Astrocyte (in vitro differentiated cells and primary cell): Measurements from ENCODE around the gene MTHFS. TPM values are rescaled to one million over a fixed set of nuclear protein-coding genes. Genes with fewer than 3 reads are reported as not detected.

Experiments used
- DNase-seq: peaks from one replicate; pipeline ENCODE4 v3.0.0-alpha.2; 2010; ENCODE audit warnings: low read depth
- FAIRE-seq: peaks from 2 replicates; lab custom pipeline; 2011; peaks lifted over from hg19 to GRCh38; lab: Jason Lieb, UNC
- H2AFZ ChIP-seq: 2 replicates; pipeline ENCODE4 v1.6.0; 2012; ENCODE audit warnings: low read depth, low read length, inconsistent platforms
- H3K27ac ChIP-seq: 2 replicates; pipeline ENCODE4 v1.5.1; 2011; ENCODE audit warnings: low read depth, low read length, inconsistent platforms
- H3K27me3 ChIP-seq: 2 replicates; pipeline ENCODE4 v1.6.0; 2011; ENCODE audit warnings: low read length, inconsistent platforms; ENCODE audit not compliant: insufficient read depth
- H3K36me3 ChIP-seq: 2 replicates; pipeline ENCODE4 v1.5.1; 2011; ENCODE audit warnings: low read length, inconsistent platforms; ENCODE audit not compliant: insufficient read depth
- H3K4me1 ChIP-seq: 2 replicates; pipeline ENCODE4 v1.5.1; 2011; ENCODE audit warnings: low read length, inconsistent platforms; ENCODE audit not compliant: insufficient read depth
- H3K4me2 ChIP-seq: 2 replicates; pipeline ENCODE4 v1.6.0; 2012; ENCODE audit warnings: low read length, inconsistent platforms
- H3K4me3 ChIP-seq: 2 replicates; pipeline ENCODE4 v1.5.1; 2011; ENCODE audit warnings: low read depth, mild to moderate bottlenecking, low read length, inconsistent platforms; ENCODE audit not compliant: insufficient read depth
- H3K79me2 ChIP-seq: 2 replicates; pipeline ENCODE4 v1.6.0; 2012; ENCODE audit warnings: mild to moderate bottlenecking, low read length, inconsistent platforms; ENCODE audit not compliant: insufficient read depth
- H3K9ac ChIP-seq: 2 replicates; pipeline ENCODE4 v1.6.0; 2012; ENCODE audit warnings: mild to moderate bottlenecking, low read length, inconsistent platforms
- H3K9me3 ChIP-seq: 2 replicates; pipeline ENCODE4 v1.5.1; 2012; ENCODE audit warnings: low read depth, mild to moderate bottlenecking, low read length, inconsistent platforms; ENCODE audit not compliant: insufficient read depth
- H4K20me1 ChIP-seq: 2 replicates; pipeline ENCODE4 v1.6.0; 2012; ENCODE audit warnings: low read length, inconsistent platforms; ENCODE audit not compliant: insufficient read depth
- H3K27ac Mint-ChIP-seq: one replicate; pipeline ENCODE4 v1.8.0; 2021; ENCODE audit warnings: mild to moderate bottlenecking, mixed read lengths; ENCODE audit not compliant: unreplicated experiment
- H3K27me3 Mint-ChIP-seq: one replicate; pipeline ENCODE4 v1.8.0; 2021; ENCODE audit warnings: low read depth, mixed read lengths; ENCODE audit not compliant: unreplicated experiment
- H3K36me3 Mint-ChIP-seq: one replicate; pipeline ENCODE4 v1.8.0; 2021; ENCODE audit warnings: low read depth, mixed read lengths; ENCODE audit not compliant: unreplicated experiment
- H3K4me1 Mint-ChIP-seq: one replicate; pipeline ENCODE4 v1.8.0; 2021; ENCODE audit warnings: low read depth, mixed read lengths; ENCODE audit not compliant: unreplicated experiment
- H3K4me3 Mint-ChIP-seq: one replicate; pipeline ENCODE4 v1.8.0; 2021; ENCODE audit warnings: mild to moderate bottlenecking, moderate library complexity, mixed read lengths; ENCODE audit not compliant: unreplicated experiment
- H3K9me3 Mint-ChIP-seq: one replicate; pipeline ENCODE4 v1.8.0; 2021; ENCODE audit warnings: mild to moderate bottlenecking, mixed read lengths; ENCODE audit not compliant: unreplicated experiment
- EZH2 ChIP-seq: IDR thresholded peaks from 2 replicates; pipeline ENCODE4 v1.6.1; 2012; ENCODE audit warnings: mild to moderate bottlenecking, low read length, inconsistent platforms; ENCODE audit not compliant: insufficient read depth
- total RNA-seq: library from RNA; stranded (reverse); gene quantifications from 2 replicates; pipeline ENCODE4 v1.2.1, GENCODE V29; 2021
- TF ChIP-seq, protein P1 (sequence below): IDR thresholded peaks from 2 replicates; pipeline ENCODE4 v1.5.1; 2011; ENCODE audit warnings: low read depth, mild to moderate bottlenecking, inconsistent platforms, low read length, moderate library complexity; ENCODE audit not compliant: insufficient read depth

Gene MTHFS
- total RNA-seq, 1 donor from 2014 or later, result 20.0 TPM

- Histone ChIP-seq H3K27me3 (no peaks in the 10 kb centered on the region), H3K4me3 (no peak overlapping the region), H4K20me1 (peaks cover 2% of the 10 kb centered on the region), H3K9me3 (no peaks in the 10 kb centered on the region), H3K27ac (no peak overlapping the region), H2AFZ (no peak overlapping the region), H3K79me2 (no peaks in the 10 kb centered on the region), H3K36me3 (no peaks in the 10 kb centered on the region), H3K4me2 (no peak overlapping the region), H3K9ac (no peak overlapping the region), H3K4me1 (no peaks in the 10 kb centered on the region)
- Mint-ChIP-seq H3K27me3 (no peaks in the 10 kb centered on the region), H3K4me3 (no peak overlapping the region), H3K36me3 (peaks cover 2% of the 10 kb centered on the region), H3K27ac (no peak overlapping the region), H3K9me3 (peaks cover 1% of the 10 kb centered on the region), H3K4me1 (no peaks in the 10 kb centered on the region)
- DNase-seq, result no peak
- no peak for FAIRE-seq
- no peak for TF ChIP-seq EZH2
- TF ChIP-seq, protein P1, sequence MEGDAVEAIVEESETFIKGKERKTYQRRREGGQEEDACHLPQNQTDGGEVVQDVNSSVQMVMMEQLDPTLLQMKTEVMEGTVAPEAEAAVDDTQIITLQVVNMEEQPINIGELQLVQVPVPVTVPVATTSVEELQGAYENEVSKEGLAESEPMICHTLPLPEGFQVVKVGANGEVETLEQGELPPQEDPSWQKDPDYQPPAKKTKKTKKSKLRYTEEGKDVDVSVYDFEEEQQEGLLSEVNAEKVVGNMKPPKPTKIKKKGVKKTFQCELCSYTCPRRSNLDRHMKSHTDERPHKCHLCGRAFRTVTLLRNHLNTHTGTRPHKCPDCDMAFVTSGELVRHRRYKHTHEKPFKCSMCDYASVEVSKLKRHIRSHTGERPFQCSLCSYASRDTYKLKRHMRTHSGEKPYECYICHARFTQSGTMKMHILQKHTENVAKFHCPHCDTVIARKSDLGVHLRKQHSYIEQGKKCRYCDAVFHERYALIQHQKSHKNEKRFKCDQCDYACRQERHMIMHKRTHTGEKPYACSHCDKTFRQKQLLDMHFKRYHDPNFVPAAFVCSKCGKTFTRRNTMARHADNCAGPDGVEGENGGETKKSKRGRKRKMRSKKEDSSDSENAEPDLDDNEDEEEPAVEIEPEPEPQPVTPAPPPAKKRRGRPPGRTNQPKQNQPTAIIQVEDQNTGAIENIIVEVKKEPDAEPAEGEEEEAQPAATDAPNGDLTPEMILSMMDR, result no peak
Observed at GRCh38 chr15:79844221-79844620, 52.6 kb downstream of the MTHFS start.

DNA sequence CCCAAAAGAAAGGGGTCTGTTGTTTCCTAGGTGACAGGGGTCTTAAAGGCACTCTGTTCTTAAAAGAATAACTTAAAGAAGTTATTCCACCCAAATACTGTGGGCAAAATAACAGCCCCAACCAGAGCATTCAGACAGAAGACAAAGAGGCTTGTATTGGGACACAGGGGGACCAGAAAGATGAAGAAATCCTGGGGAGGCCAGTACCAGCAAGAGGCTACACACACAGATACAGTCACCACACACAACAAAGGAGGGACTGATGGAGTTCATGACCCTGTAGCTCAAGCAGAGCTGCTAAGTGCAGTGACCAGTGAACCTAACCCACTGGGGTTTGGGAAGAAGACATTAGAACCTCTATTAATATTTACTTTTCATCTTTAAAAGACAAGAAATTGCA, 59.0 kb downstream of the MTHFS start:
- DNase-seq (no peak), FAIRE-seq (no peak)

DNA sequence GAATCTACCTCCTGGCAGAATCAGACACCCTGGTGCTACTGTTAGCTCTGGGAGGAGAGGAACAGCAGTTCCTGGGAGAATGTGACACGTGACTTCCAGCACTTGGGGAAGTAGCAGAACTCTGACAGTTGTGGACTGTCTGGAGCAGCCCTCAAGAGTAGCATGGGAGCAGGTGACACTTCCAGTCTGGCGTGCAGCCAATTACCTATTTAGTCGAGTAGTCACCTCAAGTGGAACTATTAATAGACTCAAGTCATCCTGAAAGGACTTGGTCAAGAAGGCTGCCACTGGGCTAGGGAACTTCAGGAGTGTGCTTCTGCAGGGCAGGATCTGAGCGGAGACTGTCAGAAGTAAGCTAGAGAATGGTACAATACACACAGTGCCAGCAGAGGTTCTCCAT, 62.3 kb downstream of the MTHFS start:
- Histone ChIP-seq H3K27ac (no peak overlapping the region), H3K4me2 (no peak overlapping the region), H3K4me3 (no peak overlapping the region), H3K9me3 (no peaks in the 10 kb centered on the region), H3K79me2 (no peaks in the 10 kb centered on the region), H3K4me1 (no peaks in the 10 kb centered on the region), H3K36me3 (no peaks in the 10 kb centered on the region), H2AFZ (no peak overlapping the region), H3K9ac (no peak overlapping the region), H4K20me1 (no peaks in the 10 kb centered on the region), H3K27me3 (no peaks in the 10 kb centered on the region)
- TF ChIP-seq, protein P1, result no peak
- TF ChIP-seq EZH2, result no peak
- Mint-ChIP-seq H3K36me3 (peaks cover 31% of the 10 kb centered on the region), H3K27ac (no peak overlapping the region), H3K4me3 (no peak overlapping the region), H3K27me3 (no peaks in the 10 kb centered on the region), H3K4me1 (no peaks in the 10 kb centered on the region), H3K9me3 (peaks cover 4% of the 10 kb centered on the region)
- no peak for DNase-seq
- no peak for FAIRE-seq

More for the DNA sequence above, 59.0 kb downstream of the MTHFS start:
- Mint-ChIP-seq H3K27me3 (no peaks in the 10 kb centered on the region), H3K4me1 (no peaks in the 10 kb centered on the region), H3K9me3 (no peaks in the 10 kb centered on the region), H3K4me3 (no peak overlapping the region), H3K27ac (no peak overlapping the region), H3K36me3 (peaks cover 19% of the 10 kb centered on the region)
- no peak overlapping the region for H2AFZ ChIP-seq
- no peak overlapping the region for H3K4me2 ChIP-seq
- H3K79me2 ChIP-seq, result no peaks in the 10 kb centered on the region
- no peak overlapping the region for H3K4me3 ChIP-seq
- TF ChIP-seq EZH2, result no peak
- TF ChIP-seq, protein P1, result no peak
- H3K9me3 ChIP-seq, result no peaks in the 10 kb centered on the region
- no peaks in the 10 kb centered on the region for H3K27me3 ChIP-seq
- no peaks in the 10 kb centered on the region for H4K20me1 ChIP-seq
- no peak overlapping the region for H3K27ac ChIP-seq
- no peak overlapping the region for H3K9ac ChIP-seq
- no peaks in the 10 kb centered on the region for H3K4me1 ChIP-seq
- no peaks in the 10 kb centered on the region for H3K36me3 ChIP-seq
